Right atrium auricular region (tissue), 2 donors: Measurements from ENCODE around the gene MED31. TPM values are rescaled to one million over a fixed set of nuclear protein-coding genes. Genes with fewer than 3 reads are reported as not detected.

Experiments
- DNase-seq: peaks from one replicate; pipeline ENCODE4 v3.0.0-alpha.2; 2019; ENCODE audit warnings: low spot score
- H3K27ac ChIP-seq, 2 donors: fragments of 200-600 bp; sonication (generic); 1 replicate in 1 of 2; 2 replicates in 1 of 2; pipeline ENCODE4 v1.5.1; 2016 to 2019
- H3K27me3 ChIP-seq, 2 donors: fragments of 200-600 bp; sonication (generic); one replicate each; pipeline versions ENCODE4 v1.5.1 to v1.6.0; 2017 to 2019
- H3K36me3 ChIP-seq: fragments of 200-600 bp; sonication (generic); one replicate; pipeline ENCODE4 v1.5.1; 2016
- H3K4me1 ChIP-seq, 2 donors: fragments of 200-600 bp; sonication (generic); one replicate each; pipeline versions ENCODE4 v1.5.1 to v1.6.0; 2017 to 2019
- H3K4me3 ChIP-seq, 2 donors: fragments of 200-600 bp; sonication (generic); 1 replicate in 1 of 2; 2 replicates in 1 of 2; pipeline ENCODE4 v1.5.1; 2017 to 2019; ENCODE audit warnings: mild to moderate bottlenecking in 1 of 2, moderate library complexity in 1 of 2
- H3K9me3 ChIP-seq, 2 donors: fragments of 200-600 bp; sonication (generic); one replicate each; pipeline ENCODE4 v1.5.1; 2019
- total RNA-seq, 2 donors: library from RNA; depleted of rRNA; stranded (reverse); fragments of >200 nt; gene quantifications; one replicate each; pipeline ENCODE4 v1.1.0, GENCODE V29; 2016
- TF ChIP-seq, protein P1 (sequence below), 2 donors: fragments of 200-600 bp; sonication (generic); IDR thresholded peaks; one replicate each; pipeline ENCODE4 v1.5.1; 2019; ENCODE audit warnings: antibody characterized with exemption in 2 of 2

Gene MED31
- total RNA-seq, 2 donors from 2014 or later: 7.0 to 8.2 TPM

DNA sequence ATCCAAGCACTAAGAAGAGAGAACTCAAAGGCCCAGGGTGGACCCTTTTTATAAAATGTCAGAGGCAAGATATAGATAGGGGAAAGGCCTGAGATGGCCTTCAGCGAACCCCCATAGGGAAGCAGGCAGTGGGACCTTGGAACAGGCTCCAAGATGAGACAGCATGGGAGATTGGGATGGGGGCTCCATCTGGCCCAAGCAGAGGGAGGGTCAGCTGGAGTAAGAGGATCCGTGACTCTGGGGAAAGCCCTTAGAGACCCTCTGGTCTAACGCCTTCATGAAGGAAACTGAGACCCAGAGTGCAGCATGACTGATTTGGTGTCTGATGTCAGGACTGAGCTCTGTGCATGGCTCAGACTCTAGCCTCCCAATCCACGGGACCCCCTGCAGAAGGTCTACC is 30.9 kb upstream of the MED31 start:
- no peak overlapping the region for H3K27ac ChIP-seq
- TF ChIP-seq, protein P1, sequence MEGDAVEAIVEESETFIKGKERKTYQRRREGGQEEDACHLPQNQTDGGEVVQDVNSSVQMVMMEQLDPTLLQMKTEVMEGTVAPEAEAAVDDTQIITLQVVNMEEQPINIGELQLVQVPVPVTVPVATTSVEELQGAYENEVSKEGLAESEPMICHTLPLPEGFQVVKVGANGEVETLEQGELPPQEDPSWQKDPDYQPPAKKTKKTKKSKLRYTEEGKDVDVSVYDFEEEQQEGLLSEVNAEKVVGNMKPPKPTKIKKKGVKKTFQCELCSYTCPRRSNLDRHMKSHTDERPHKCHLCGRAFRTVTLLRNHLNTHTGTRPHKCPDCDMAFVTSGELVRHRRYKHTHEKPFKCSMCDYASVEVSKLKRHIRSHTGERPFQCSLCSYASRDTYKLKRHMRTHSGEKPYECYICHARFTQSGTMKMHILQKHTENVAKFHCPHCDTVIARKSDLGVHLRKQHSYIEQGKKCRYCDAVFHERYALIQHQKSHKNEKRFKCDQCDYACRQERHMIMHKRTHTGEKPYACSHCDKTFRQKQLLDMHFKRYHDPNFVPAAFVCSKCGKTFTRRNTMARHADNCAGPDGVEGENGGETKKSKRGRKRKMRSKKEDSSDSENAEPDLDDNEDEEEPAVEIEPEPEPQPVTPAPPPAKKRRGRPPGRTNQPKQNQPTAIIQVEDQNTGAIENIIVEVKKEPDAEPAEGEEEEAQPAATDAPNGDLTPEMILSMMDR (IDR thresholded peaks at IDR 0.05): no peak
- no peaks in the 10 kb centered on the region for H3K4me1 ChIP-seq
- H3K36me3 ChIP-seq: no peaks in the 10 kb centered on the region
- no peaks in the 10 kb centered on the region for H3K27me3 ChIP-seq
- no peaks in the 10 kb centered on the region for H3K9me3 ChIP-seq
- no peak for DNase-seq
- no peak overlapping the region for H3K4me3 ChIP-seq

DNA sequence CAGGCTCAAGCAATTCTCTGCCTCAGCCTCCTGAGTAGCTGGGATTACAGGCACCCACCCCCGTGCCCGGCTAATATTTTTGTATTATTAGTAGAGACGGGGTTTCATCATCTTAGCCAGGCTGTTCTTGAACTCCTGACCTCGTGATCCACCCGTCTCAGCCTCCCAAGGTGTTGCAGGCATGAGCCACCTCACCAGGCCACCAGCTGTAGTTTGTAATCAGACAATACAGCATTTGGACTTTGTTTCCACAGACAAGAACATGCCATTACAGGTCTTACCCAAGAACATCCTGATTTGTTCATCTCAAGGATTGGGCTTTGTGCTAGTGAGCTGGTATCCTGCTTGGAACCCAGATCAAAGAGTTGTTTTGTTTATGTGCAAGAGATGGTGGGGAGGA is 30.3 kb upstream of the MED31 start:
- H3K27me3 ChIP-seq: no peaks in the 10 kb centered on the region
- H3K4me3 ChIP-seq: no peak overlapping the region
- TF ChIP-seq, protein P1 (IDR thresholded peaks at IDR 0.05): no peak
- H3K4me1 ChIP-seq: no peaks in the 10 kb centered on the region
- DNase-seq: no peak
- no peaks in the 10 kb centered on the region for H3K9me3 ChIP-seq
- no peak overlapping the region for H3K27ac ChIP-seq
- H3K36me3 ChIP-seq: no peaks in the 10 kb centered on the region

DNA sequence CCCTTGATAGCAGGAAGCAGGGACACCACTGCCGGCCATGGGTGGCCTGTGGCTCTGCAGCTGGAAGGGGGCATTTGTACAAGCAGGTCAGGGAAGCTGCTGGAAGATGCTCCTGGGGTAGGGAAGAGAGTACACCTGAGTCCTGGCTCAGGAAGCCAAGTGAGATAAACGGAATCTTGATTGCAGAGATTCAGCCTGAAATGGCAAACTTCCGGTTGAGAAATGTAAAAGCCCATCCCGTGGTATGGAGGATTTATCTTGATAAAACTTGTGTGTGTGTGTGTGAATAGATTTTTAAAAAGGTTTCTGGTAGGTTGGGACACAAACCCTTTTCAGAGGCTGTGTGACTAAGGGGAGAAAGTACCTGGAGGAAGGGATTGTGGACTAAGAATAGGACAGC is 29.8 kb upstream of the MED31 start:
- Histone ChIP-seq H3K36me3 (no peaks in the 10 kb centered on the region), H3K4me1 (no peaks in the 10 kb centered on the region), H3K27me3 (no peaks in the 10 kb centered on the region), H3K4me3 (no peak overlapping the region), H3K27ac (no peak overlapping the region), H3K9me3 (no peaks in the 10 kb centered on the region)
- TF ChIP-seq, protein P1 (IDR thresholded peaks at IDR 0.05): no peak
- no peak for DNase-seq

DNA sequence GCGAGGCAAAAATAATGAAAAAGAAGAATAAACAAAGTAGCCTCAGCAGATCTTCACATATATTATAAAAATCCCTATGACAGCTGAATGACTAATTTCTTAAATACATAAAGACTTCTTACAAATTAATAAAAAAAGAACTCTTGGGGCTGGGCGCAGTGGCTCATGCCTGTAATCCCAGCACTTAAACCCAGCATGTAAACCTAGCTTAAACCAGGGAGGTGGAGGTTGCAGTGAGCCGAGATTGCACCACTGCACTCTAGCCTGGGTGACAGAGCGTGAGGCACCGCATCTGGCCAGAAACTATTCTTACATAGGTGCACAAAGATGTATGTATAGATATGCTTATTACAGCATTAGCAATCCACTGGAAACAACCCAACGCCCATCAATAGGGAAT is 27.8 kb upstream of the MED31 start:
- Histone ChIP-seq H3K27me3 (no peaks in the 10 kb centered on the region), H3K27ac (no peak overlapping the region), H3K9me3 (no peaks in the 10 kb centered on the region), H3K36me3 (no peaks in the 10 kb centered on the region), H3K4me1 (no peaks in the 10 kb centered on the region), H3K4me3 (no peak overlapping the region)
- TF ChIP-seq, protein P1 (IDR thresholded peaks at IDR 0.05): no peak
- no peak for DNase-seq

DNA sequence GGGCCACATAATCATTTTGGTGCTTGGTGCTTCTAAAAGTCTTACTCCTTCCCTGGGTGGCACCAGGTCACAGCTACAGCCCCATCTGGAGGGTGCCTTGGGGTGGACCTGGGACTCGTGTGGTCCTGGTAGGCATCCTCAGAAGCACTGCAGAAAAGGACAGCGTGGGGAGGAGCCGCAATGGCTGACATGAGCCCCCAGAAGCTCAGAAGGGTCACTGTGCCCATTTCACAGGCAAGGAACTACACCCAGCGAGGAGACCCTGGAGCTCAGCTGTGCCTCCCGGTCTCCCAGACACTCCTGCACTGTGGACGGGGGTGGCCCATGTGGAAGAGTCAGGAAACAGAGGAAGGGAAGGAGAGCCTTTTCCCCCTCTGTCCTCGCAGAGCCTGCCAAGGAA is 26.5 kb upstream of the MED31 start:
- Histone ChIP-seq H3K27ac (no peak overlapping the region), H3K27me3 (no peaks in the 10 kb centered on the region), H3K36me3 (no peaks in the 10 kb centered on the region), H3K9me3 (no peaks in the 10 kb centered on the region), H3K4me3 (no peak overlapping the region), H3K4me1 (no peaks in the 10 kb centered on the region)
- TF ChIP-seq, protein P1 (IDR thresholded peaks at IDR 0.05): no peak
- no peak for DNase-seq

DNA sequence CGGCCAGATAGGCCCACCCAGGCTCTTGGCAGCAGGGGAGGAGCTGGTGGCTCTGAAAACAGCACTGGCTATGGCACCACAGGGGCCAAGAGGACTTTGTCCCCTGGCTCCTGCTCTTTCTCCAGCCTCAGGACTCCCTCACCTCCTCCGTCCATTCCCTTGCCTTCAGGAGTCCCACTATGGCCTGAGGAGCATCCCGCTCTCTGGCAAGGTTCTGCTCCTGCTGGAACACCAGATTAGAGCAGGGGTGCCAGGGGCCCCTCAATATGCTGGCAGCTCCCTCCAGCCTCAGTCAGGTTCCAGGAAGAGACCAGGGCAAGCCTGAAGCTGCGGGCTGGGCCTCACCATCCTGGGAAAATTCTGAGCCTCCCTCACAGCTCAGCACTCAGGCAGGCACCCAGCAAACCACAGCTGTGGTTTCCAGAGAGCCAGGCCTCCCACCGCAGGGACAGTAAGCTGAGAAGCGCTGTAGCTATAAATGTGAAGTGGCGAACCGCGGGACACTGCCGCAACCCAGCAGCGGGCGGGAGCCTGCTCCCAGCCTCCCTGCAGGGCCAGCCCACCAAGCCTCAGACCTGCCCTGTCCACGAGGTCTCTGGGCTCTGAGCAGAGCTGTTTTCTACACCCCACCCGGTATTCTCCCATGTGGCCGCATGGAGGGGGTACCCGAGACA is 25.9 kb upstream of the MED31 start:
- H3K27me3 ChIP-seq: no peaks in the 10 kb centered on the region

More for the DNA sequence above, 25.9 kb upstream of the MED31 start:
- Histone ChIP-seq H3K36me3 (no peaks in the 10 kb centered on the region), H3K4me1 (no peaks in the 10 kb centered on the region), H3K4me3 (no peak overlapping the region), H3K9me3 (no peaks in the 10 kb centered on the region), H3K27ac (no peak overlapping the region)
- no peak for DNase-seq
- TF ChIP-seq, protein P1 (IDR thresholded peaks at IDR 0.05): no peak
